Chondrocyte (in vitro differentiated cells): Measurements from ENCODE around the gene GPR146. TPM values are rescaled to one million over a fixed set of nuclear protein-coding genes. Genes with fewer than 3 reads are reported as not detected.

Experiments
- DNase-seq: peaks from one replicate; pipeline ENCODE4 v3.0.0; 2021; ENCODE audit warnings: mixed read lengths, low spot score
- H3K27ac Mint-ChIP-seq: one replicate; pipeline ENCODE4 v1.8.0; 2021; ENCODE audit warnings: mild to moderate bottlenecking, moderate library complexity, mixed read lengths; ENCODE audit not compliant: unreplicated experiment
- H3K27me3 Mint-ChIP-seq: 2 replicates; pipeline ENCODE4 v1.8.0; 2021; ENCODE audit warnings: low read depth, mixed read lengths
- H3K36me3 Mint-ChIP-seq: 2 replicates; pipeline ENCODE4 v1.8.0; 2021; ENCODE audit warnings: low read depth, mixed read lengths
- H3K4me1 Mint-ChIP-seq: 2 replicates; pipeline ENCODE4 v1.8.0; 2021; ENCODE audit warnings: low read depth, mild to moderate bottlenecking, mixed read lengths
- H3K4me3 Mint-ChIP-seq: one replicate; pipeline ENCODE4 v1.8.0; 2021; ENCODE audit warnings: mild to moderate bottlenecking, moderate library complexity, mixed read lengths; ENCODE audit not compliant: unreplicated experiment
- H3K9me3 Mint-ChIP-seq: 2 replicates; pipeline ENCODE4 v1.8.0; 2021; ENCODE audit warnings: low read depth, mixed read lengths
- total RNA-seq: library from RNA; stranded (reverse); gene quantifications from 3 replicates; pipeline ENCODE4 v1.2.1, GENCODE V29; 2021
- TF ChIP-seq, protein P1 (sequence below): fragments of 200-600 bp; sonication (generic); IDR thresholded peaks from 2 replicates; pipeline ENCODE4 v1.5.0; 2021; ENCODE audit warnings: antibody characterized with exemption, mild to moderate bottlenecking, moderate library complexity

GPR146 gene
- total RNA-seq, 1 donor from 2014 or later: 3.8 TPM

DNA sequence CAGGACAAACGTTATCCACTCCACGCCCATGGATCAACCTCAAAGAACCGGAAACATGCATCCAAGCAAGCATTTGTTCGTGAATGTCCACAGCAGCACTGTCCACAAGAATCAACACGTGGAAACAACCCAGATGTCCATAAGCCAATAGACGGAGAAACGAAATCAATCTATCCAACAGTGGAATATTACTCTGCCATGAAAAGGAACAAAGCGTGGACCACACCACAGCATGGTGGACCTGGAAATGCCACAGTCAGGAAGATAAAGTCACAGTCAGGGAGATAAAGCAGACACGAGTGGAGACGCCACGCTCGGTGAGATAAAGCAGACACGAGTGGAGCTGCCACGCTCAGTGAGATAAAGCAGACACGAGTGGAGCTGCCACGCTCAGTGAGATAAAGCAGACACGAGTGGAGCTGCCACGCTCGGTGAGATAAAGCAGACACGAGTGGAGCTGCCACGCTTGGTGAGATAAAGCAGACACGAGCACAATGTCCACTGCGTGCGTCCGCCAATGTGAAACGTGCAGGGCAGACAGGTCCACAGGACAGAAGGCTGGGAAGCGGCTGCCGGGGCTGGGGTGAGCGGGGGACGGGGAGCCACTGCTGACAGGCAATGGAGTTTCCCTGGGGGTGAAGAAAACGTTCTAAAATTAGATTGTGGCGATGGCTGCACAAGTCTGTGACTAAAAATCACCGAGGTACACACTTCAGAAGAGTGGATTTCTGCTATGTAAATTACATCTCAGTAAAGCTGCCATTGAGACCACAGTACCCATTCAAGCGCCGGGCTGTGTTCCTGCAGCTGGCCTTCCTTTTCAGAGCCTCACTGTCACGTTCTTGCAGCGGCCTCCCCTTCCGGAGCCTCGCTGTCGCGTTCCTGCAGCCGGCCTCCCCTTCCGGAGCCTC lies 54.2 kb downstream of the GPR146 start:
- H3K27me3 Mint-ChIP-seq: no peaks in the 10 kb centered on the region
- H3K9me3 Mint-ChIP-seq: no peaks in the 10 kb centered on the region
- TF ChIP-seq, protein P1, sequence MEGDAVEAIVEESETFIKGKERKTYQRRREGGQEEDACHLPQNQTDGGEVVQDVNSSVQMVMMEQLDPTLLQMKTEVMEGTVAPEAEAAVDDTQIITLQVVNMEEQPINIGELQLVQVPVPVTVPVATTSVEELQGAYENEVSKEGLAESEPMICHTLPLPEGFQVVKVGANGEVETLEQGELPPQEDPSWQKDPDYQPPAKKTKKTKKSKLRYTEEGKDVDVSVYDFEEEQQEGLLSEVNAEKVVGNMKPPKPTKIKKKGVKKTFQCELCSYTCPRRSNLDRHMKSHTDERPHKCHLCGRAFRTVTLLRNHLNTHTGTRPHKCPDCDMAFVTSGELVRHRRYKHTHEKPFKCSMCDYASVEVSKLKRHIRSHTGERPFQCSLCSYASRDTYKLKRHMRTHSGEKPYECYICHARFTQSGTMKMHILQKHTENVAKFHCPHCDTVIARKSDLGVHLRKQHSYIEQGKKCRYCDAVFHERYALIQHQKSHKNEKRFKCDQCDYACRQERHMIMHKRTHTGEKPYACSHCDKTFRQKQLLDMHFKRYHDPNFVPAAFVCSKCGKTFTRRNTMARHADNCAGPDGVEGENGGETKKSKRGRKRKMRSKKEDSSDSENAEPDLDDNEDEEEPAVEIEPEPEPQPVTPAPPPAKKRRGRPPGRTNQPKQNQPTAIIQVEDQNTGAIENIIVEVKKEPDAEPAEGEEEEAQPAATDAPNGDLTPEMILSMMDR: no peak
- peaks cover 28% of the 10 kb centered on the region for H3K4me1 Mint-ChIP-seq
- H3K27ac Mint-ChIP-seq: no peak overlapping the region
- no peak overlapping the region for H3K4me3 Mint-ChIP-seq
- no peak for DNase-seq
- H3K36me3 Mint-ChIP-seq: peaks cover 4% of the 10 kb centered on the region

DNA sequence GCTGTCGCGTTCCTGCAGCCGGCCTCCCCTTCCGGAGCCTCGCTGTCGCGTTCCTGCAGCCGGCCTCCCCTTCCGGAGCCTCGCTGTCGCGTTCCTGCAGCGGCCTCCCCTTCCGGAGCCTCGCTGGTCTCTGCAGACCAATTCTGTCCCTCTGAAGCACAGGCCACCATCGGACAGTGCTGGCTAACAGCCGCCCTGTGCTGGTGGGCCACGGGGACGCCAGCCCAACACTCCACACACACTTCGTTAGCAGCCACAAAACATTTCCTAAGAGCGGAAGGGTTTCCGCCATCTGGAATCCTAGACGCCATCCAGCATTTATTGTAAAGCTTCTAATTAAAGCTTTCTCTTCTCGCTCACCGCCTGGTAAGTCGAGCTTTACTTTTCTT lies 54.8 kb downstream of the GPR146 start:
- H3K27ac Mint-ChIP-seq: no peak overlapping the region
- peaks cover 4% of the 10 kb centered on the region for H3K36me3 Mint-ChIP-seq
- TF ChIP-seq, protein P1: no peak
- no peak overlapping the region for H3K4me3 Mint-ChIP-seq
- no peaks in the 10 kb centered on the region for H3K9me3 Mint-ChIP-seq
- no peaks in the 10 kb centered on the region for H3K27me3 Mint-ChIP-seq
- H3K4me1 Mint-ChIP-seq: peaks cover 31% of the 10 kb centered on the region
- no peak for DNase-seq

DNA sequence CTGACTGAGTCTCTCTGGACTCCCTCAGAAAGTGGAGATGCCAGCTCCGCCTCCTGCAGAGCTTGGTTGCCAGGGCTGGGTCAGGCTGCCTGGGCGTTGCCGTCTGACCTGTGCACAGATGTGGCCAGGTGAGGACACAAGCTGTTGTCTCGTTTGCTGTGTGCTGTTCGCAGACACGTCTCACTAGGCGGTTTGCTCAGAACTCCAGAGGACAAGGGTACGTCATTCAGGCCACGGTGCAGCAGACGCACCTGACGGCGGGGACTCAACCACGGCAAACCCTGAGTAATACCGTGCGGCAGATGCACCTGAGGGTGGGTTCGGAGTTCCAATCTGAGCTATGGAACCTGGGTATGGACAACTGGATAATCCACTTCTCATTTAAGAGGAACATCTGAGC lies 55.3 kb downstream of the GPR146 start:
- Mint-ChIP-seq H3K4me1 (peaks cover 36% of the 10 kb centered on the region), H3K27ac (no peak overlapping the region), H3K4me3 (no peak overlapping the region), H3K27me3 (no peaks in the 10 kb centered on the region), H3K36me3 (peaks cover 4% of the 10 kb centered on the region), H3K9me3 (no peaks in the 10 kb centered on the region)
- no peak for DNase-seq
- TF ChIP-seq, protein P1: no peak

DNA sequence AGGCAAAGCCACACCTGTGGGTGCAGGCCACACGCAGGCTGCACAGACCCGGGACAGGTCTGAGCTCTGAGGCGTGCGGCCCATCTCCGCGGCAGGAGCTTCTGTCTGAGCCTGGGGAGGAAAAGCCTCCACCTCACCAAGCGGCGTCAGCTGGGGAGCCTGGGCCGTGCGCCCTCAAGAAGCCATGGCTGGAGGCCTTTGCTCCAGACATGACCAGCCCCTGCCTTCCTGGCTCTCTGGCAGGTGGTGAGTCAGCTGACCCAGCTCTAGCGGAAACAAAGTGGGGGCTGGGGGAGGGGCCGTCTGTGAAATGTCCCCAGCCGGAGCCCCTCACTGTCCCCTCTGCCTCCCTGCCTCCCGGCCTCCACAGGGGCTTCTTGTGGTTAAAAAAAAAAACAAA lies 56.0 kb downstream of the GPR146 start:
- H3K27me3 Mint-ChIP-seq: no peaks in the 10 kb centered on the region
- H3K36me3 Mint-ChIP-seq: peaks cover 4% of the 10 kb centered on the region
- DNase-seq: no peak
- H3K9me3 Mint-ChIP-seq: no peaks in the 10 kb centered on the region
- no peak overlapping the region for H3K27ac Mint-ChIP-seq
- H3K4me3 Mint-ChIP-seq: no peak overlapping the region
- H3K4me1 Mint-ChIP-seq: peaks cover 41% of the 10 kb centered on the region
- TF ChIP-seq, protein P1: no peak

DNA sequence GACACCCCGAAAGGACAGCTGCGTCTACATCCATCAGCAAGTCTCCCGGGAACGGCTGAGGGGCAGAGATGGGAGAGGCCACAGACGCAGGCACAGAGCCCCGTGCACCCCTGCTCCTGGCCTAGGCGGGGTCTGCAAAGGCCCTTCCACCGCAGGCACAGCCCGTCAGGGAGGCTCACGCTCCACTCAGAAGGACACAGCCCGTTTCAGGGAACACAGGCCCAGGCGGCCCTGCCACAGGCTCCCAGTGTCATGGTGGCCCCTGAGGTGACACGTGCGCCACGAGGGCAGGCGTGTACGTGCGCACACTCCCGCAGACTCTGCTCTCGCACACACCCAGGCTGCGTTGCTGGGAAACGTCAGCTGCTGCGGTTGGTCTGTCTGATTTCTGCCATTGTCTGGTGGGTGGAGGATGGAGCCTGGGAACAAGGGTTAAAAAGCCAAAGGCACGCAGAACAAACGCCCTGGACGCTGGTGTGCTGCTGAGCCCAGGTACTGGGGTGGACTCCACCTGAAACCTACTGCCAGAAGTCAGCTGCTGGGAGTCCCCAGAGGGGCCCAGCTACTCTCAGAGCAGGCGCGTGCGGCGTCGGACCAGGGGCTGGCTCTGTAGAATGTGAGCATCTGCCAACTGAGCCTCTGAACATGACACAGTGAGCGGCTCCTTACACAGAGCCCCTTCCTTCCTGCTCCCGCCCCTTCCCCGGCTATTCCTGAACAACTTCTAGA lies 56.7 kb downstream of the GPR146 start:
- Mint-ChIP-seq H3K27ac (no peak overlapping the region), H3K27me3 (no peaks in the 10 kb centered on the region), H3K9me3 (no peaks in the 10 kb centered on the region), H3K36me3 (peaks cover 4% of the 10 kb centered on the region), H3K4me1 (peaks cover 35% of the 10 kb centered on the region), H3K4me3 (no peak overlapping the region)
- no peak for DNase-seq
- TF ChIP-seq, protein P1: no peak
